Psoas muscle (tissue), 8 donors: Measurements from ENCODE around the gene DCBLD2. TPM values are rescaled to one million over a fixed set of nuclear protein-coding genes. Genes with fewer than 3 reads are reported as not detected.

Experiments
- ATAC-seq, 4 donors: fragments of 200-7000 bp; cut with Tn5 transposase; one replicate each; pipeline ENCODE4 v1.9.1; 2020; ENCODE audit warnings: moderate library complexity in 3 of 4, mild to moderate bottlenecking in 2 of 4
- DNase-seq, 2 donors: peaks; one replicate each; pipeline ENCODE4 v3.0.0-alpha.2; 2020
- H3K27ac ChIP-seq: fragments of 200-600 bp; one replicate; pipeline ENCODE4 v1.8.0; 2022
- H3K27me3 ChIP-seq, 3 donors: fragments of 200-600 bp in 1 of 3; one replicate each; pipeline versions ENCODE4 v1.6.1 to v1.8.0; 2013 to 2022; ENCODE audit warnings: low read length in 2 of 3, mild to moderate bottlenecking in 2 of 3, moderate library complexity in 1 of 3; ENCODE audit not compliant: insufficient read depth in 3 of 3
- H3K36me3 ChIP-seq, 2 donors: fragments of 200-600 bp in 1 of 2; one replicate each; pipeline versions ENCODE4 v1.6.1 to v1.8.0; 2013 to 2022; ENCODE audit warnings: low read depth in 1 of 2, mild to moderate bottlenecking in 1 of 2, moderate library complexity in 1 of 2; ENCODE audit not compliant: insufficient read depth in 1 of 2
- H3K4me1 ChIP-seq: fragments of 200-600 bp; one replicate; pipeline ENCODE4 v1.8.0; 2022
- H3K4me3 ChIP-seq: fragments of 200-600 bp; one replicate; pipeline ENCODE4 v1.8.0; 2022; ENCODE audit warnings: mild to moderate bottlenecking
- H3K9me3 ChIP-seq: fragments of 200-600 bp; one replicate; pipeline ENCODE4 v1.8.0; 2022
- WGBS, 3 donors: extraction: QIAGEN DNeasy Blood & Tissue Kit; methylation state at CpG; one replicate each; pipeline versions ENCODE4 v1.1.6 to v1.1.7; 2013; 5-methylcytosine and 5-hydroxymethylcytosine counted together
- intact Hi-C, 2 donors: fragments of 100-400 bp; cut with DNase I; formaldehyde crosslinking; loops; one replicate each; pipeline versions ENCODE4 v1.11.0 to v1.14.2; 2022
- polyA plus RNA-seq, 3 donors: library from polyadenylated mRNA; stranded (reverse); fragments of 200-250 nt; gene quantifications; one replicate each; pipeline ENCODE4 v1.2.3, GENCODE V29; 2013
- total RNA-seq, 4 donors: library from RNA; stranded (reverse); fragmentation: NEBNext Ultra II Directional in 2 of 4; extraction: Animal tissue kit (Norgen Biotek cat#: 25700) in 2 of 4; gene quantifications; one replicate each; pipeline versions ENCODE4 v1.2.1 to v1.2.4, GENCODE V29; 2021 to 2023
- TF ChIP-seq, protein P1 (sequence below): fragments of 200-600 bp; IDR thresholded peaks from one replicate; pipeline ENCODE4 v1.8.0; 2022; ENCODE audit warnings: antibody characterized with exemption
- donor health status: healthy with polysubstance abuse.
- donor health status: DM: no; HTN: no; CAD: no; lungs with moderate emphysema.
- donor health status: Bipolar disorder and iron deficiency.
- donor health status: healthy.
- donor health status: DM: yes; HTN: yes; CAD: no.
- donor health status: DM: no; HTN: no; CAD: no.
- donor health status: DM: no; HTN: no; CAD: no.
- donor health status: DM: yes; HTN: yes; CAD: no.

Gene DCBLD2
- total and polyA plus RNA-seq, 7 donors: 2.9 to 13.9 (median 5.3) TPM

DNA sequence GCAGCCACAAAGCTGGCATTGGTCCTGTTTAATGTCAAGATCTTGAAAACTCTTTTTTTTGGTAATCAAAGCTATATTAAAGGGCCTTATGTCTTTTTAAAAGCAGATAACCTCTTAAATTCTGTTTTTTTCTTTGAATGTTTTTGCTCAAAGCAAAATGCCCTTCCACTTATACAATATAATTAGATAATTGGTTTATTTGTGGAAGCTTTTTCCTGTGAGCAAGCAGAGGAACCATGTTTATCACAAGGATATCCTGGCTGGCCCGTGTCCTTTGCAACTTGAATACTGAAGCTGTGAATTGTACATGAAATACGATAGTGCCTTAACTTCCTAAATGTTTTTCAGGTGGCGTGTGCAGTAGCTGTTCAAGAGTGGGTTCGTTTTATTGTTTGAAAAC, 135.8 kb downstream of the DCBLD2 start:
- no peaks in the 10 kb centered on the region for H3K9me3 ChIP-seq
- no peaks in the 10 kb centered on the region for H3K36me3 ChIP-seq
- WGBS, 3 donors: 10 to 30% (median 13%) methylated on average over 4 of the region's 4 CpGs
- DNase-seq (no peak), ATAC-seq (peak in 3 of 4 donors; percentile 36 to 47 (median 40))
- TF ChIP-seq, protein P1, sequence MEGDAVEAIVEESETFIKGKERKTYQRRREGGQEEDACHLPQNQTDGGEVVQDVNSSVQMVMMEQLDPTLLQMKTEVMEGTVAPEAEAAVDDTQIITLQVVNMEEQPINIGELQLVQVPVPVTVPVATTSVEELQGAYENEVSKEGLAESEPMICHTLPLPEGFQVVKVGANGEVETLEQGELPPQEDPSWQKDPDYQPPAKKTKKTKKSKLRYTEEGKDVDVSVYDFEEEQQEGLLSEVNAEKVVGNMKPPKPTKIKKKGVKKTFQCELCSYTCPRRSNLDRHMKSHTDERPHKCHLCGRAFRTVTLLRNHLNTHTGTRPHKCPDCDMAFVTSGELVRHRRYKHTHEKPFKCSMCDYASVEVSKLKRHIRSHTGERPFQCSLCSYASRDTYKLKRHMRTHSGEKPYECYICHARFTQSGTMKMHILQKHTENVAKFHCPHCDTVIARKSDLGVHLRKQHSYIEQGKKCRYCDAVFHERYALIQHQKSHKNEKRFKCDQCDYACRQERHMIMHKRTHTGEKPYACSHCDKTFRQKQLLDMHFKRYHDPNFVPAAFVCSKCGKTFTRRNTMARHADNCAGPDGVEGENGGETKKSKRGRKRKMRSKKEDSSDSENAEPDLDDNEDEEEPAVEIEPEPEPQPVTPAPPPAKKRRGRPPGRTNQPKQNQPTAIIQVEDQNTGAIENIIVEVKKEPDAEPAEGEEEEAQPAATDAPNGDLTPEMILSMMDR: no peak
- peak overlapping the region; percentile 42 for H3K27ac ChIP-seq
- H3K4me3 ChIP-seq: no peak overlapping the region
- peaks cover 65% of the 10 kb centered on the region for H3K4me1 ChIP-seq
- intact Hi-C loops: no loop called here
- no peaks in the 10 kb centered on the region for H3K27me3 ChIP-seq

DNA sequence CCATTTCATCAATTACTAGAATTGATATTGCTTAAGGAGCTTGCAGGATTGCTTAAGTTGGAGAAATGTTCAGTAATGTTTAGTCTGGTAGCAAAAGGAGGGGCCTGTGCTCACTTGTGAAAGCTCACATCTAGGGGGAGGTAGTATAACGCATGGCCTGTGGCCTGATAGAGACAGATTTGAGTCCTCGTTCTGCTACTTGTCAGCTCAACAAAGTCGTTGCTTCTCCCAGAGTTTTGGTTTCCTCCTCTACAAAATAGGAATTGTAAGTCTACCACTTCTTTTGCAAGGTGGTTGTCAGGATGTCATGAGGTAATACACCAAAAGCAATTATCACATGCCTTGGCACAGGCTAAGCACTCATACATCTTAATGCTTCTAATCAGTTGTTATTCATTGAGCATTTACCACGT, 137.0 kb downstream of the DCBLD2 start:
- WGBS, 3 donors: 45 to 56% (median 51%) methylated on average over 4 of the region's 4 CpGs
- Histone ChIP-seq H3K27ac (no peak overlapping the region), H3K4me1 (peaks cover 56% of the 10 kb centered on the region)

DNA sequence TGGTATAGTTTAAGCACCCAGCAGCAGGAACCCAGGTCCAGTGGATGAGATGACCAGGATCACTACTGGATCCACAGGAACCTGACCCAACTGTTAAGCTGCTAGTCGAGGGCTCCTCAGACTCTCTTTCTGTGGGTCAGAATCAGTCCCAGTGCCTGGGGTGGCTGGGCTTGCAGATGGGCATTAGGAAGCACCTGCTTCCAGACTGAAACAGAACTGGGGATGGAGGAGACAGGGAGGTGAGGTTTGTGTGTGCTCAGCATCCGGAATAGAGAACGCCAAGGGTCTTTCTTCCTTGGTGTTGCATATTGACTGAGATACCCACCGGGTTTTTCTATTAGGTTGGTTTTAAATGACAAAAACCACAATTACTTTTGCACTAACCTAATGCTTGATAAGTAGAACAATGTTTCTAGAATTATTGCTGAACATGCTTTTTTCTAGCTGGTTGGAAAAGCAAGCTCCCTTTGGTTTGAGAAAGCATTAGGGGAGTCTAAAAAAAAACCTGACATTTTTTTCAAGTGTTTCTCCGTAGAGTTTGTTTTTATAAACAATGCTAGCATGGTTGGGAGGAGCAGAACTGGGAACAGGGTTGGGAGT, 137.6 kb downstream of the DCBLD2 start:
- intact Hi-C loops: no loop called here
- ATAC-seq (peak in 1 of 4 donors; percentile 19), DNase-seq (no peak)
- TF ChIP-seq, protein P1: no peak
- Histone ChIP-seq H3K27ac (no peak overlapping the region), H3K27me3 (no peaks in the 10 kb centered on the region), H3K4me1 (peaks cover 51% of the 10 kb centered on the region), H3K9me3 (no peaks in the 10 kb centered on the region), H3K36me3 (no peaks in the 10 kb centered on the region), H3K4me3 (peak overlapping the region; percentile 5)
- 47 to 55% (median 51%) methylated on average over 5 of the region's 5 CpGs for WGBS, 3 donors

More for the DNA sequence above, 137.0 kb downstream of the DCBLD2 start:
- Histone ChIP-seq H3K36me3 (no peaks in the 10 kb centered on the region), H3K27me3 (no peaks in the 10 kb centered on the region), H3K9me3 (no peaks in the 10 kb centered on the region), H3K4me3 (peak overlapping the region; percentile 5)
- no peak for ATAC-seq
- TF ChIP-seq, protein P1: no peak
- DNase-seq: no peak
- intact Hi-C loops: no loop called here

DNA sequence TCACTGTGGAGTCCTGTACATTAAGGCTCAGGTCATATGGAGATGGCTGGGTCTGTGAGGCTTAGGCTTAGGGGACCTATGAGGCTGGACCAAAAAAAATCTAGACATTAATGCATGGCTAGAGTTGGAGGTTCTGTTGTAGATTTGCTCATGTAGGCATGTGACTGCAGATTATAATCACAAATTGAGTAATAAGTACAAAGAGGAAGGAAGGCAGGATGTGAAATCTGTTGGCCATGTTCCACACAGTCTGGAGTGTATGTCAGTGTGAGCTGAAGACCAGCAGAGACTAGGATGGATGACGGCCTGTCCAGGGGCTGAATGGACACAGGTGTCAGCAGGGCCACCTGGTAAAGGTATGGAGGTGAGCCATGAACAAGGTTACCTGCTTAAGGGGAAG, 138.4 kb downstream of the DCBLD2 start, which contains the start of gene ST3GAL6:
Gene ST3GAL6, plus strand, starts transcription at position 265 of the 400 bp plus-strand sequence. CDS start 5,101 bp downstream, outside the sequence.
- 52 to 64% (median 60%) methylated on average over 1 of the region's 1 CpG for WGBS, 3 donors
- H3K4me1 ChIP-seq: peaks cover 51% of the 10 kb centered on the region
- peak within 1 kb of the TSS; percentile 42 for H3K27ac ChIP-seq
- H3K9me3 ChIP-seq: no peaks in the 10 kb centered on the region
- no peak for DNase-seq
- H3K36me3 ChIP-seq: no peaks in the 10 kb centered on the region
- intact Hi-C loops: no loop called here
- ATAC-seq: peak in 3 of 4 donors; percentile 35 to 60 (median 45)
- TF ChIP-seq, protein P1: no peak
- peak within 1 kb of the TSS; percentile 5 for H3K4me3 ChIP-seq
- H3K27me3 ChIP-seq: no peaks in the 10 kb centered on the region
